Stimulated activated CD4-positive, alpha-beta T cell treated with anti-CD3 and anti-CD28 coated beads, Interleukin-4, amount 100 ng/mL, for 24 hours (primary cell): ENCODE measurements around the gene KIF13A.
"Not testable (repeated sequence)": the region's sequence is repeated elsewhere in the genome, so short reads cannot be mapped to it uniquely, and the experiment has no call there.

Source experiments
- DNase-seq: peaks from one replicate; pipeline ENCODE4 v3.0.0-alpha.2; 2020

The KIF13A gene

DNA sequence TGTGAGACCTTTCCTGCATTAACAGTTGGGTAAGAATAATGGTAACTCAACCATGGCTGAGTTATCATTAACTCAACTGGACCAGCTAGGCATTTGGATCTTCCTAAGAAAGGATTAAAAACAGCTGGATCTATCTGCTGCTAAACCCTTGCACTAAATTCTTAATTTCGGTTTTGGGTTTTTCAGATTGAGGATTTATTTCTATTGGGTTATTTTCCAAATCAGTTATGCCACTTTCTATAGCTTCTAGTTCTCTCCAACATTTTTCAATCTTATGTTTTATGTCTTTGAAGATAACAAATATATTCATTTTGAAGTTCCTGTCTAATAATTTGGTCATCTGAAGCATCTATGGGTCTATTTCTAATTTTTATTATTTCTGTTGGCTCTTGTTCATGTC, 92.5 kb downstream of the KIF13A start:
- DNase-seq: no peak

DNA sequence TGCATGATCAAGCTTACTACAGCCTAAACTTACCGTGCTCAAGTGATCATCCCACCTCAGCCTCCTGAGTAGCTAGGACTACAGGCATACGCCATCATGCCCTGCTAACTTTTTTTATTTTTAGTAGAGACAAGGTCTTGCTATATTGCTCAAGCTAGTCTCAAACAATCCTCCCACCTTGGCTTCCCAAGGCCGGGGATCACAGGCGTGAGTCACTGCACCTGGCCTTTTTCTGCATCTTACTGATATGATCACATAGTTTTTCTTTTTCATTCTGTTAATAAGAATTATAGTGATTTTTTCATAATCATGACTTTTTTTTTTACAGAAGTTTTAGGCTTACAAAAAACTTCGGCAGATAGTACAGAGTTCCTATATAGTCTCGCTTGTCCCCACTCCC, 93.2 kb downstream of the KIF13A start:
- no peak for DNase-seq

DNA sequence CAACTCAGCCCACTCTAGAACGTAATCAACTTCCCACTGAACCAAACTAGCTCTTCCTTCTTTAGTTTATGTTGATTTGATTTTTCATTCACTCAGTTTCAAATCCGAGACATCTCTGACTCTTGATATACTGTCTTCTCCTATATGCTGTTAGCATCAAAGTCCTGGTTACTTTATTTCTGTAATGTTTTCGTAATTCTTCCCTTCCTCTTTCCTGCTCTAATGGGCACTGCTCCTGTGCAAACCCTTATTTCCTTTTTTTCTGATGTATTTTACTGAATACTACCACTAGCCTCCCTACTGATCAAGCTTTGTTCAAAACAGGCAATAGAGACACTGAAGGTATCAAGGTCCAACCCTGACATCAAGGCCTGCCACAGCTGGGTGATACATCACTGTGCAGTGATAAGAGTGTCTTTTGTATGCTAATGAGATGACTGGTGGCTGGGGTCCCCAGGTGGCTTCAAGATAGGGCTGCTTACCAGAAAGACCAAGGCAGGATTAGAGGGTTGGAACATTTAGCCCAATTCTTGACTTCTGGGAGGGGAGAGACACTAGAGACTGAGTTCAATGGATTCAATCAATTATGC, 95.2 kb downstream of the KIF13A start:
- DNase-seq: no peak

DNA sequence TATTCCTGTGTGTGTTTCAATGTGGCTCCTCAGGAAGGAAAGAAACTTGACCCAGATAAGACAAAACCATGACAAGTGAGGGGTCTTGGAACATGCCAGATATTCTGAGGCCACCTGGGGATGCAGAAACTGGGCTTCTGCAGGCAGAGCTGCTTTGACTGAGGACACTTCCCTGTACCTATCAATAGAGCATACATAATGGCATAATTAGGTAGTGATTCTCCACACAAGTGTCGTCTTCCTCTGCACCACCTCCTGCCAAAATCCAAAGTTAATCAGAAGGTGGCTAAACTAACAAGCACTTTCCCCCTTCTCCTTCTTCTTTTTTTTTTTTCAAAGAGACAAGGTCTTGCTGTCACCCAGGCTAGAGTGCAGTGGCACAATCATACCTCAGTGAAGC, 97.1 kb downstream of the KIF13A start:
- no peak for DNase-seq

DNA sequence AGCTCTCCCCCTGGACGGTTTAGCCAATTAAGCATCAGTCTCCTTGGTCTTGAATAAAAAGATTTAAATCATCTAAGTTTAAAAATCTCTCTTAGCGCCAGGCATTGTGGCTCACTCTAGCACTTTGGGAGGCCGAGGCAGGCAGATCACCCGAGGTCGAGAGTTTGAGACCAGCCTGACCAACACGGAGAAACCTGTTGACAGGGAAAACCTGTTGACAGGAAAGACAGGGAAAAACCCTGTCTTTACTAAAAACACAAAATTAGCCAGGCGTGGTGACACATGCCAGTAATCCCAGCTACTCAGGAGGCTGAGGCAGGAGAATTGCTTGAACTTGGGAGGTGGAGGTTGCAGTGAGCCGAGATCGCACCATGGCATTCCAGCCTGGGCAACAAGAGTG, 97.7 kb downstream of the KIF13A start:
- DNase-seq: not testable (repeated sequence)

DNA sequence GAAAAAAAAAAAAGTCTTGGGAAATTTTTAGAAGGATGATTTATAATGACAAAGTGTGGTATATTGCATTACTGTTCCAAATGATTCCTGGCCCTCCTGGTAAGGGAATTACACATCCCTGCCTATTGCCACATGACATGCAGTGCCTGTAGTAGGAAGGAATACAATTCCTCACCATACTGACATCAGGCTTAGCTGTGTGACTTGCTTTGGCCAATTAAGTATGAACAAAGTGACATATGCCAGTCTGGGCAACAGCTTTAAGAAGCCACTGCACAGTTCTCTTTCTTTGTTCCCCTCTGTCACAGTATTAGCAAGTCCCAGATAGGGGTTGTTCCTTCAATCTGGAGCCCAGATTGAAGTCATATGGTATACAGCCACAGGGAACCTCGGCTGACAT, 100.5 kb downstream of the KIF13A start:
- no peak for DNase-seq

DNA sequence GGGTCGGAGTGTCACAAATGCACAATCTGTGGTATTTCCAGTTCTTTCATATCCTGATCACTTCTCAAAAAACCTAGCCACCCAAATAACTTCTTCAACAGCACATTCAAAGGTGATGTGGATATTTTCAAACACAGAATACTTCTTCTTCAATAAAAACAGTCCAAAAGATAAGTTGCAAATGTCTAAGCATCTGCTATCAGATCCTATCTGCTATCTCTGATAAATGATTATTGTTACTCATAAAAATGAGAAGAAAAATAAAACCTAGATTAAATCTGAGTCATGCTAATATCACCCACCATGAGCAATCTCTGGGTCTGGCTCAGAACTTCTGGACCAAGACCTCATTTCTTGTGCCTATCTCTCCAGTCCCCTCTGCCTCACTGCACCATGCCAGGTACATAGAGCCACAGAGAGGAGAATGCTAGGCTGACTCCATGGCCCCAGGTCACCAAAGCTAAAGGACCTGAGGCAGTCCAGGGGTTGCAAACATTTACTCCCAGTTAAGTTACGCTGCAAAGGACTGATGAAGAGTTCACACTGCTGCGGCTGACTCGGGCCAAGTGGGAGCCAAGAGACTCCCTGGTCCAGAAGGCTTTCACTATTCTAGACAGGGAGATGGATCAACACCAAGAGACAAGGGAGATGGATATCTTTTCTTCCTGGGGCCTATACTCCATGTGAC, 101.4 kb downstream of the KIF13A start:
- DNase-seq: no peak

DNA sequence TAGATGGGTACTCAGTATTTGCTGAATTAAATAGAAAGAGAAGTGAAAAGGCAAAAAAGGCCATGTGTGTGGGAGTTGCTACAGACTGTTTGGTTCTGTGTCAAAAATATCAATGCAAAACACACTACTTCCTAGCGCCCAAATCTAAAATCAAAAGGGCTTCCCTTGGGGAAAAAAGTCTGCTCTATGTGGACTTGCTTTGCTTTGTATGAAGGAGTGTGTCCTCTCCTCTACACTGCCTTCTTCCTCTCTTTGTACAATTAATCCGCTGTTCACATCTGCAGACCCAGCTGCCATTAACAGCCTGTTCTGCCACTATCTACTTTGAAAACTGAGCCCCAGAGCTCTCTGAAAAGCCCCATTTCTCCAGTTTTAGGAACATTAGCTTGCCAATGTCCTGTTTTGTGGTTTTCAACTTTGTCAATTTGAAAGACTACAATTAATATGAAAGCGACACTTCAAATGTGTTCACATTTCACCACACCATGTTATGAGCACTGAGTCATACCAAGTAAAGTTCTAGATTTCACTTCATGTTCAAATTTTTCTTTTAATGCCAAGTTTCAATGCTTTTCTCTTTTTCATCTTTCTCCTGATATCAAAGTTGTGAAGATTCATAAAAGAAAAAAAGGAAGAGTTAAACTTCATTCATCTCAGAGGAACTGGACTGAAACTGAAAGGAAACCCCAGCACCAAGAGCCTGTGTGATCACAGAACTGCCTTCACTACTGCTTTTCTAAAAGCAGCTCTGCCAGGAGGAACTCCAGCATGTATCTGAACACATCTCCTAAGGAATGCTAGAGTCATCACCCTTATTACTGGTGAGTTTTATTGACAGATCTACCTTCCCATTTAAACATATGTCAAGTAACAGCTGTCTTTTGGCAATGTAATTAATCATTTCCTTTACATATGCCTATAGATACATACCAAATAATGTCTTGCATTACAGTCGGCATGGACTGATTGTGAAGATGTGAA, 102.6 kb downstream of the KIF13A start:
- no peak for DNase-seq

DNA sequence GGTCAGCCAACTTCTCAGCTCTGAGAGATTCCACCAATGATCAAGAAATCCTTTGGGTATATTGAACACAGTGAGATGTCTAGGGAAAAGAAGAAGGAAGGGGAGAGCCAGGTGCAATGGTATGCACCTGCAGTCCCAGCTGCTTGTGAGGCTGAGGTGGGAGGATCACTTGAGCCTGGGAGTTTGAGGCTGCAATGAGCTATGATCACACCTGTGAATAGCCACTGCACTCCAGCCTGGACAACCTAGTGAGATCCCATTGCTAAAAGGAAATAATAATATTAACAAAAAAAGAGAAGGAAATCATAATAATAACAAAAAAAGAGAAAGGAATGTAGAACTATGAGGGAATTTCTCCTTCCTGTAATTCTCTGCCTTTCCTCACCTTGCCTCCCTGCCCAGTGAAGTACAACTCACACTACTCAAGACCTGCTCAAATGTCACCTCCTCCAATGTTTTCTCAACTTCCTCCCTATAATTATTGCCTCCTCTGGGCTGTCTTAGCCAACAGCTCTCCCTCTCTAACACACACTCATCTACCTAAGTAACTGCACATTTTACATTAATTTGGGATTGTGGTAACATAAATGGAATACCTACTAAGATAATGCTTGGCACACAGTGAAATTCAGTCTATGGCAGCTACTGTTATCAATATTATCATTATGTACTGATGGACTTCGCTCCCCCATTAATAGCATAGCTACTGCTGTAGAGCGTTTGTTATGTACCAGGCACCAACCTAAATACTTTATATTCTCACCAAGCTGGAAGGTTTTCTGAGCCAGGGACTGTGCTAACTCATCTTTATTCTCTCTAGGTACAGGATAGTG, 103.6 kb downstream of the KIF13A start:
- DNase-seq: no peak

DNA sequence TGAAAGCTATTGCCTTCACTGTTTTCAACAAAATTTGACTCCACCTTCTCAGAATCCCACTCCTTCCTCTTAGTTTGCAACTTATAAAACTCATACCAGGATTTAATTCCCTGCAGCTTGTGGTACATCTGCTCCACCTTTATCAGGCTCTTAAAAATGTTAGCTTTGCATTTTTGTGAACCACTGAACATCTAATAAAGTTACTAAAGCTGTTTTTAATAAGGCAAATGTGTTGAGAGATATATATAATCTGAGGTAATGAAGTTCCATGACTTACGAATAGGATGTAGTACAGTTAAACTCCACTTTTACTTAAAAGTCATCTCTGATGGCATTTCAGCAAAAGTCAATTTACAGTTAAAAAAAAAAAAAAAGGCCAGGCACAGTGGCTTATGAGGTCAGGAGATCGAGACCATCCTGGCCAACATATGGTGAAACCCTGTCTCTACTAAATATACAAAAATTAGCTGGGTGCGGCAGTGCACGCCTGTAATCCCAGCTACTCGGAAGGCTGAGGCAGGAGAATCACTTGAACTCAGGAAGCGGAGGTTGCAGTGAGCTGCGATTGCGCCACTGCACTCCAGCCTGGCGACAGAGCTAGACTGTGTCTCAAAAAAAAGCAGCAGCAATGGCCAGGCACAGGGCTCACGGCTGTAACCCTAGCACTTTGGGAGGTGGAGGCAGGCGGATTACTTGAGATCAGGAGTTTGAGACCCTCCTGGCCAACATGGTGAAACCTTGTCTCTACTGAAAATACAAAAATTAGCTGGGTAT, 106.2 kb downstream of the KIF13A start:
- no peak for DNase-seq

DNA sequence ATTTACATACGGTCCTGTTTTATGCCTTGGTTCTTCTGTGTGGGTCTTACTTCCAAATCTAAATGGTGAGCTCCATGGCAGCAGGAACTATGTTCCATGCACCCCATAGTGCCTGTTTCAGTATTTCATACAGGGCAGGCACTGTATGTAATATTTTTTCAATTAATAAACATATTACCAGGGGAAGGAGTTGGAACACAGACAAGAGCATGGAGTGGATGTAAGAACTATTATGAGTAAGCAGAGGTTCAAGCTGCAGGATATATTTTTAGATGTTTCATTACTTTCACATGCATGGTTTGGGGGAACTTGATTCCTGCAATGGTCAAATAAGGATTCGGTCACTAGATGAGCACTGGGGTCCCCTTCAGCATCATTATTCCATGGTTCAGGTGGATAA, 108.3 kb downstream of the KIF13A start:
- no peak for DNase-seq

DNA sequence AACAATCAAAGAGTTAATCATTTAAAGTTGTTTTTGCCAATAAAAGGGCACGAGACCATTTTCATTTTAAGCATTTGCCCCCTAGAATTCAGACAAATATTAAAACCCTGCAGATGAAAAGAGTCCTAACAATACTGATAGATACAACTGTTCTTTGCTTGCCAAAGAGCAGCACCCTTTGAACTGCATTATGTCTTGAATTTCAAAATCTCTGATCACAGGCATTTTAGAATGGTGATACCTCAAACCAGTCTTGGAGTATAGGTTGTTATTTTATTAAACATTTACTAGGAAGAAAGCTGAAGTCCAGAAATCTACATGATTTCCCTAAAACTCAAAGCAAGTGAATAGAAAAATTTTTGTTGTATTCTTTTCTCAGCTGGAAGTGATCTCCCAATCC, 108.7 kb downstream of the KIF13A start:
- no peak for DNase-seq

DNA sequence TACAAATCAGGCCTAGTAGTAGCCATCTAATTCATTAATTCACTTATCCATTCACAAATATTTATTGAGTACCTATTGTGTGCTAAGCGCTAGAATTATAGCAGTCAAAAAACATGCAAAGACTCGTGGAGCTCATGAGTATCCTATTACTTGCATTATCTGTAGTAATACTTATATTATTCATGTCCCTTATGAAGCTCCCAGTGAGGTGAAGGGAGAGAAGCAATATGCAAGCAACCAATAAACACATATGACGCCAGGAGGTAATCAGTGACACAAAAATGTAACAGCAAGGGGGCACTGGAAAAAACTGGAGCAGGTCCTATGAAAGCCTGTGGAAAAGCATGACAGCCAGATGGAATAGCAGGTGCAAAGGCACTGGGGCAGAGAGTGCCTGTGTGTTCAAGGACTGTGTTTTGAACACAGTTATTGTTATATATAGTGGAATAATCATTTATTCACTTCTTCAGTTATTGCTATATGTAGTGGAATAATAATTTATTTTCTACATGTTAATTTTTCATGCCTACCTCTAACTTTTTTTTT, 109.5 kb downstream of the KIF13A start:
- DNase-seq: no peak

DNA sequence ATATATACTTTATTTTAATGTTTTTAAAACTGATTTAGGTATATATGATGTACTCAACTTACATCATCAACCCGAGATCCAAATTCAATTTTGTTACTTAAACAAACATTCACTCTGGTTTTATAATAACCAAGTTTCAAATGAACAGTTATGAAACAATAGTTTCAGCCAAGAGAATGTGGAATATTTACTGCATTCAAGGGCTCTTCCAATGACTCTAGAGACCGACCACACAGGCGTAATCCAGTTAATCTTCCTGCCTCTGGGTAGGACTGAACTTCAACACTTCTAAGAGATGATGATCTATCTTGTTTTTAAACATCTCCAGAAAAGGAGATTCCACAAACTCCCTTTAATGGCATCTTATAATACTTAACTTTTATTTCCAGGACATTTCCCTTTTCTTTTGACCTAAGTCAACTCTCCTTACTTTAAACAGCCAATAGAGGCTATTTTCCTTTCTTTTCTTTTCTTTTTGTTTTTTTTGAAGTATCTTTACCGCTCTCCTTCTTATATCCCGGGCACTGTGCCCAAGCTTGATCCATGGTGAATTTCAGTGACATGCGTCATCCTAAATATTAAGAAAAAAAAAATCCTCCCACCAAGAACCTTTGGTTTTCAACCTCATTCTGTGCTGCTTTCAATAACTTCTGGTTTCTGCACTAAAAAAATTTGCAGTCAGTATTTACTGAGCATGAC, 110.1 kb downstream of the KIF13A start:
- no peak for DNase-seq

DNA sequence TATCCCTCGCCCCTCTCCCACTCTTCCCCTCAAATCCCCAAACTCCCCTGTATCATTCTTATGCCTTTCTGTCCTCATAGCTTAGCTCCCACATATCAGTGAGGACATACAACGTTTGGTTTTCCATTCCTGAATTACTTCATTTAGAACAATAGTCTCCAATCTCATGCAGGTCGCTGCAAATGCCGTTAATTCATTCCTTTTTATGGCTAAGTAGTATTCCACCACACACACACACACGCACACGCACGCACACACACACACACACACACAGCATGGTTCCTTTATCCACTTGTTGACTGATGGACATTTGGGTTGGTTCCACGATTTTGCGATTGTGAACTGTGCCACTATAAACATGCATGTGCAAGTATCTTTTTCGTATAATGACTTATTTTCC, 112.7 kb downstream of the KIF13A start:
- DNase-seq: no peak

DNA sequence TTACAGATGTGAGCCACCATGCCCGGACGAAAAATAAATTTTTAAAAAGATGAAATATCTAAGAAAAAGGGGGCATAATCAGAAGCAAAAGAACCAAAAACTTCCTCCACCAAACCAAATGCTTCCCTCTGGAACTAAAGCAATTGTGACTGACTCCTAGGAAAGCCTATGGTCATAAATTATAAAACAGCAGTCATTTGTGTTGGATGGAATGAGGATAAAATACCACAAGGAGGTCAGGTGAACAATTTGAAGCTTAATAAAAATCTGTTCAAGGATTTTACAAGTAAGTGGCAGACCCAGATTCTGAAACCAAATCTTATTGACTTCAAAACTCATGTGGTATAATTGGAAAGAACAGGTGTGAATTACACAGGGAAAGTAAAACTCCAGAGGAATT, 114.5 kb downstream of the KIF13A start:
- DNase-seq: no peak

DNA sequence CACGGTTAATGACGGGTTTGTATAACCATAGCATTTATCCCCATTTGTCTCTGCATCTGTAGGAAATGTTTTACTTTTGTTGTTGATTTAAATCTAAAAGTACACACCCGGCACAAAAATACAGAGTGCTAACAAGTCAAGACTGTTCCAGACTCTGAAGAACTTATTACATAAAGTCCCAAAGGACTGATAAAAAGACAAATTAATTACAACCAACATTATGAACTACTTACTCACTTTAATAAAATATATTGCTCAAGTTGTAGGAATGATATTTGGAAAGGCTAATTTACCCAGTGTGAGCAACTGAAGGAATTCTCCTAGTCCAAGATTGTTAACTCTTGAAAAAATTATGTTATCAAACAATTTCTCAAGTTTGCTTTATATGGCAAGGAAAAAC, 115.6 kb downstream of the KIF13A start:
- DNase-seq: no peak

DNA sequence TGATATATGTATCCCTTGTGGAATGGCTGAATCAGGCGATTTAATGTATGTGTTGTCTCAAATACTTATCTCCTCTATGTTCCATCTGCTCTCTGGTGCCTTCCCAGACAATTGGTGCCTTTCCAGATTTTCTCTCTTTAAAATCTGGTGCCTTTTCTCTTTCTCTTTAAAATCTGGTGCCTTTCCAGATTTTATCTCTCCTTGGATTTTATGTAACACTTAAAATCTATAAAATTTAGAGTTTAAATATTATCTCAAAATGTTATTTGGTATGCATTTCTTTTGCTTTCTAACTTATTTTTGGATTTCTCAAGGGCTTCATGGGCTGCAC, 116.3 kb downstream of the KIF13A start:
- no peak for DNase-seq

DNA sequence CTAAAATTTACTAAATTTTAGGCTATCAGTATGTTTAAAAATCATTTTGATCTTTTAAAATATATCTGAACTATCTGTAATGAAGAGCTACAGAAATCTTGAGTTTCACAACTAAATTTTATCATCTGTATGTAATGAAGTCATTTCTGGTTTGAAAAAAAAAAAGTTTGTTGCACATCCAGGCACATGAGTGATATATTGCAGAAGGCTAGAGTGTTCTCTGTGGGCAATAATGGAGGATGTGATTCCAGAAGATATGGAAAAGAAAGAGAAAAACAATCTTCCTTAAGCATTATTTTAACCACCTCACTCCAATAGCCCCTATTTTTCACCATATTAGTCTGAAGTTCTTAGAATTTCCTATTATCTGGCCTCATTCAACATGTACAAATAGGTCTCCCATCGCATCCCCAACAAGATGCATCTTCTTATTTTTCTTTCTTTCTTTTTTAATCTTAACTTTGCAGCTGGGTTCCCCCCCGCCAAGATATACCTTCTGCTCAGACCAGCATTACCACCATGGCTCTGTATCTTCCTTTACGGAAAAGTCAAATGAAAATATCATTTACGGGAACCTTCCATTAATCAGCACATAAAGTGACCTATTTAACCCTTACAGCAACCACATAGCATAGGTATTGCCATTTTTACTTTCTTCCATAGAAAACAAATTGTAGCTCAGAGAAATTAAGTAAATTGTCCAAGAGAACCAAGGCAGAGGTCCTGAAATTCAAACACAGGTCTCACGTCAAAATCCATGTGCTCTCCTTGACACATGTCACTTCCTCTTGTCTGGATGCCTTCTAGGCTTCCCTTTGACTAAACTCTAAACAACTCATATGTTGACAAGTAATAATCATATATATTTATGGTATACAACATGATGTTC, 116.9 kb downstream of the KIF13A start:
- no peak for DNase-seq

DNA sequence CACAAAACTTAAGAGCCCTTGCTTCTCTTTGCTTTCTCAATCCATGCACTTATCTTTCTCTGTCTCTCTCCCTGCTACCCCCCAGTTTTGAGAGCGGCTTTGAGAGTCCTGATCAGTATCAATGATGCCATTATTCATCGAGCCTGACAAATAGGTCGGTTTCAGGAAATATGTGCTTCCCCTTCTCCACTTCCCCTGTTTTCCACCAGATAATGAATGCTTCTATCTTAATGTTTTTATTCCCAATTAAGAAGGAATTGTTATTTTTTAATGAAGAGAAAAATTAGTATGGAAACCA, 117.7 kb downstream of the KIF13A start:
- DNase-seq: no peak
